Suprapubic skin (tissue), 4 donors: Measurements from ENCODE around the gene LINGO1. TPM values are rescaled to one million over a fixed set of nuclear protein-coding genes. Genes with fewer than 3 reads are reported as not detected.

ENCODE experiments used
- DNase-seq, 2 donors: peaks; one replicate each; pipeline ENCODE4 v3.0.0-alpha.2; 2019; ENCODE audit warnings: low spot score in 2 of 2
- H3K27ac ChIP-seq: fragments of 200-600 bp; sonication (generic); one replicate; pipeline ENCODE4 v1.5.1; 2019
- H3K27me3 ChIP-seq: fragments of 200-600 bp; sonication (generic); one replicate; pipeline ENCODE4 v1.5.1; 2019
- H3K36me3 ChIP-seq: fragments of 200-600 bp; sonication (generic); one replicate; pipeline ENCODE4 v1.5.1; 2019
- H3K4me1 ChIP-seq: fragments of 200-600 bp; sonication (generic); one replicate; pipeline ENCODE4 v1.5.1; 2019
- H3K4me3 ChIP-seq: fragments of 200-600 bp; sonication (generic); one replicate; pipeline ENCODE4 v1.5.1; 2019; ENCODE audit warnings: mild to moderate bottlenecking
- H3K9me3 ChIP-seq: fragments of 200-600 bp; sonication (generic); one replicate; pipeline ENCODE4 v1.5.1; 2019
- EP300 ChIP-seq: sonication (generic); formaldehyde crosslinking; IDR thresholded peaks from one replicate; pipeline ENCODE4 v1.6.1; 2017; ENCODE audit warnings: antibody characterized with exemption
- POLR2A ChIP-seq, 2 donors: fragments of 450-650 bp; IDR thresholded peaks; one replicate each; pipeline ENCODE4 v1.6.1; 2017; ENCODE audit warnings: antibody characterized with exemption in 2 of 2, mild to moderate bottlenecking in 2 of 2, moderate library complexity in 2 of 2
- POLR2AphosphoS5 ChIP-seq, 3 donors: sonication (generic); formaldehyde crosslinking; IDR thresholded peaks; one replicate each; pipeline ENCODE4 v1.6.1; 2017; ENCODE audit warnings: antibody characterized with exemption in 3 of 3
- WGBS: methylation state at CpG from one replicate; pipeline ENCODE4 v1.1.5; 2018; 5-methylcytosine and 5-hydroxymethylcytosine counted together
- total RNA-seq, 4 donors: library from RNA; depleted of rRNA; stranded (reverse); fragments of >200 nt; gene quantifications; one replicate each; pipeline ENCODE4 v1.1.0, GENCODE V29; 2016
- TF ChIP-seq, protein P1 (sequence below), 2 donors: fragments of 200-600 bp in 1 of 2; fragments of 450-650 bp in 1 of 2; sonication (generic) in 1 of 2; IDR thresholded peaks; one replicate each; pipeline ENCODE4 v1.5.1; 2016 to 2019; ENCODE audit warnings: antibody characterized with exemption in 2 of 2, mild to moderate bottlenecking in 1 of 2, moderate library complexity in 1 of 2

LINGO1 gene
- total RNA-seq, 4 donors from 2014 or later: 2.7 to 12.5 (median 4.9) TPM

DNA sequence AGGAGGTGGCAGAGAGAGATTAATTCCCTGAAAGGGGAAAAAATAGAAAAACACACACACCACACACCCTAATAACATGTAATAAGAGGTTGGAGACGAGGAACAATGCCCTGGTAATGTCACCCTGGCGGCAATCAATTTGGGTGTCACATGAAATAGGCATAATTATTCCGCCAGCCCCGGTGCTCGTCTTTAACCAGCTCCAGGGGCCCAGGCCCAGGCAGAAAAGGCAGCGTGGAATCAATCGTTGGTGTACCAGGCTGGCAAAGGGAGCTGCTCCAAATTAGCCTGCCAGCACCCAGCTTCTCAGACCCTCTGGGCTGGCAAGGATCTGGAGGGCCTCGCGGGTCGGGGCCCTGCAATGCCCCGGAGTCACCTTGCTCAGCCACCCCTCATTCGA, 5.6 kb downstream of the LINGO1 start:
- Histone ChIP-seq H3K9me3 (no peaks in the 10 kb centered on the region), H3K36me3 (no peaks in the 10 kb centered on the region), H3K27me3 (peaks cover 17% of the 10 kb centered on the region), H3K27ac (no peak overlapping the region), H3K4me3 (no peak overlapping the region), H3K4me1 (peaks cover 3% of the 10 kb centered on the region)
- 77% methylated on average over 12 of the region's 12 CpGs for WGBS
- DNase-seq: no peak
- TF ChIP-seq, protein P1, sequence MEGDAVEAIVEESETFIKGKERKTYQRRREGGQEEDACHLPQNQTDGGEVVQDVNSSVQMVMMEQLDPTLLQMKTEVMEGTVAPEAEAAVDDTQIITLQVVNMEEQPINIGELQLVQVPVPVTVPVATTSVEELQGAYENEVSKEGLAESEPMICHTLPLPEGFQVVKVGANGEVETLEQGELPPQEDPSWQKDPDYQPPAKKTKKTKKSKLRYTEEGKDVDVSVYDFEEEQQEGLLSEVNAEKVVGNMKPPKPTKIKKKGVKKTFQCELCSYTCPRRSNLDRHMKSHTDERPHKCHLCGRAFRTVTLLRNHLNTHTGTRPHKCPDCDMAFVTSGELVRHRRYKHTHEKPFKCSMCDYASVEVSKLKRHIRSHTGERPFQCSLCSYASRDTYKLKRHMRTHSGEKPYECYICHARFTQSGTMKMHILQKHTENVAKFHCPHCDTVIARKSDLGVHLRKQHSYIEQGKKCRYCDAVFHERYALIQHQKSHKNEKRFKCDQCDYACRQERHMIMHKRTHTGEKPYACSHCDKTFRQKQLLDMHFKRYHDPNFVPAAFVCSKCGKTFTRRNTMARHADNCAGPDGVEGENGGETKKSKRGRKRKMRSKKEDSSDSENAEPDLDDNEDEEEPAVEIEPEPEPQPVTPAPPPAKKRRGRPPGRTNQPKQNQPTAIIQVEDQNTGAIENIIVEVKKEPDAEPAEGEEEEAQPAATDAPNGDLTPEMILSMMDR (IDR thresholded peaks at IDR 0.05): no peak
- no peak for TF ChIP-seq EP300
- no peak for TF ChIP-seq POLR2A (IDR thresholded peaks at IDR 0.05)
- TF ChIP-seq POLR2AphosphoS5 (IDR thresholded peaks at IDR 0.05): no peak

- Histone ChIP-seq H3K27me3 (peaks cover 6% of the 10 kb centered on the region), H3K4me3 (no peak overlapping the region), H3K9me3 (no peaks in the 10 kb centered on the region), H3K4me1 (no peaks in the 10 kb centered on the region), H3K27ac (no peak overlapping the region), H3K36me3 (no peaks in the 10 kb centered on the region)
- no peak for DNase-seq
- TF ChIP-seq, protein P1 (IDR thresholded peaks at IDR 0.05): no peak
- TF ChIP-seq EP300 (no peak), POLR2AphosphoS5 (IDR thresholded peaks at IDR 0.05) (no peak), POLR2A (IDR thresholded peaks at IDR 0.05) (no peak)
- 95% methylated on average over 3 of the region's 3 CpGs for WGBS
Measured at GRCh38 chr15:77626002-77626401, 6.7 kb downstream of the LINGO1 start.

DNA sequence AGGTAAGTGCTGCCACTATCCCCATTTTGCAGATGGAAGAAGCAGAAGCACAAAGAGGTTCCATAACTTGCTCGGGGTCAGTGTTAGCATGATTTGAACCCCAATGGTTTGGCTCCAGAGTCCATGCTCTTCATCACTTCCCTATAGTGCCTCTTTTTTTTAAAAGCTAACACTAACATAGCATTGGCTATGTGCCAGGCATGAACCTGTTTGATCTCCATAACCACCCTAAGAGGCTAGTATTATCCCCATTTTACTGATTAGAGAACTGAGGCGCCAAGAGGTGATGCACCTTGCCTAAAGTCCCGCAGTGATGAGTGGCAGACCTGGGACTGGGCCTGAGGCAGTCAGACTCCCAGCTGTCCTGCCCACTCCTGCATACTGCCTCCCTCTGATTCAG, 7.3 kb downstream of the LINGO1 start:
- Histone ChIP-seq H3K27ac (no peak overlapping the region), H3K4me1 (no peaks in the 10 kb centered on the region), H3K4me3 (no peak overlapping the region), H3K36me3 (no peaks in the 10 kb centered on the region), H3K9me3 (no peaks in the 10 kb centered on the region), H3K27me3 (peaks cover 2% of the 10 kb centered on the region)
- DNase-seq: no peak
- TF ChIP-seq POLR2AphosphoS5 (IDR thresholded peaks at IDR 0.05) (no peak), POLR2A (IDR thresholded peaks at IDR 0.05) (no peak), EP300 (no peak)
- TF ChIP-seq, protein P1 (IDR thresholded peaks at IDR 0.05): no peak
- WGBS: 93% methylated on average over 3 of the region's 3 CpGs

DNA sequence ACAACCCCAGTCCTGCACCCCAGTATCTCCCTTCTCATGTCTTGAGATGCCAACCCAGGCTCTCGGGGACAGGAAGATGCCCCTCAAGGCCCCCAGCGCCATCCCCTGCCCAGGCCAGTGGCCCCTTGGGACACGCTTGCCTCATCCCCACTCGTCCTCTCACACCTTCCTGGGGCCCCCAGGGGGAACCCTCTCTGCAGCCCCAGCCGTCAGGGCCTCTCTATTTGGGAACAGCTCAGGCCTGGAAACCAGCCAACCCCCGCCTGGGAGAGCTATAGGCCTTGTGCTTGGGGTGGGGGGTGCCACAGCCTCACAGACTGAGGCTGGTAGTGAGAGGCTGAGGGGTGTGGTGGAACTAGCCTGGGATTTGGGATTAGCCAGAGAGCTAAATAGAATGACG, 7.8 kb downstream of the LINGO1 start:
- Histone ChIP-seq H3K27me3 (peaks cover 5% of the 10 kb centered on the region), H3K27ac (no peak overlapping the region), H3K36me3 (no peaks in the 10 kb centered on the region), H3K4me3 (no peak overlapping the region), H3K4me1 (no peaks in the 10 kb centered on the region), H3K9me3 (no peaks in the 10 kb centered on the region)
- WGBS: 79% methylated on average over 4 of the region's 7 CpGs
- DNase-seq: no peak
- no peak for TF ChIP-seq EP300
- no peak for TF ChIP-seq POLR2A (IDR thresholded peaks at IDR 0.05)
- TF ChIP-seq, protein P1 (IDR thresholded peaks at IDR 0.05): no peak
- TF ChIP-seq POLR2AphosphoS5 (IDR thresholded peaks at IDR 0.05): no peak

DNA sequence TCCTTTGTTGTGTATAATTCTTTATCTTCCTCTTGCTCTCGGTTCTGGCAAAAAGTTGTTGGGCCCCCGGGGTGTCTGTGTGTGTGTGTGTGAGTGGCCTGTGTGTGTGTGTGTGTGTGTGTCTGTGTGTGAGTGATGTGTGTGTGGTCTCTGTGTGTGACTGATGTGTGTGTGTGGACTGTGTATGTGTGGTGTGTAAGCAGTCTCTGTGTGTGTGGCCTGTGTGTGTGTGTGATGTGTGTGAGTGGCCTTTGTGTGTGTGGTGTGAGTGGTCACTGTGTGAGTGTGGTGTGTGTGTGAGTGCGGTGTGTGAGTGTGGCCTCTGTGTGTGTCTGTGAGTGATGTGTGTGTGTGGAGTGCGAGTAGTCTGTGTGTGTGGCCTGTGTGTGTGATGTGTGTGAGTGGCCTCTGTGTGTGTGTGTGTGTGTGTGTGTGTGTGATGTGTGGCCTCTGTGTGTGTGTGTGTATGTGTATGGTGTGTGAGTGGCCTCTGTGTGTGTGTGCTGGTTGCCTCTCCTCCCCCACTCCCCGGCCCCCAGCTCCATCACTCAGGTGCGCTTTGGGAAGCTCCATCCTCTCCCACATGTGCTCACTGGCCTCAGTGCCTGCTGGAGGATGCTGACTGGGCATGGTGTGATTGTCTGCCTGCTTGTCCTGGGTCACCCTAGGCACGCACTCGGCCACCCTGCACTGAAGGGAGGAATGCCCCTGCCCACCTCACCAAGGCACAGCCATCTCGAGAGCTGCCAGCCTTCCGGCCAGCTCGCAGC, 8.8 kb downstream of the LINGO1 start:
- no peak overlapping the region for H3K4me3 ChIP-seq
- peaks cover 5% of the 10 kb centered on the region for H3K27me3 ChIP-seq
- no peaks in the 10 kb centered on the region for H3K9me3 ChIP-seq
- no peak overlapping the region for H3K27ac ChIP-seq
- H3K36me3 ChIP-seq: no peaks in the 10 kb centered on the region
- no peak for DNase-seq
- 80% methylated on average over 9 of the region's 11 CpGs for WGBS
- H3K4me1 ChIP-seq: no peaks in the 10 kb centered on the region
- TF ChIP-seq, protein P1 (IDR thresholded peaks at IDR 0.05): no peak
- TF ChIP-seq EP300: no peak
- no peak for TF ChIP-seq POLR2A (IDR thresholded peaks at IDR 0.05)
- no peak for TF ChIP-seq POLR2AphosphoS5 (IDR thresholded peaks at IDR 0.05)
